Ammon's horn (tissue), 1 donor: Measurements from ENCODE around the gene SIVA1.

Experiments used
- DNase-seq: peaks from one replicate; pipeline ENCODE4 v3.0.0-alpha.2; 2016; ENCODE audit warnings: low spot score

SIVA1 gene

DNA sequence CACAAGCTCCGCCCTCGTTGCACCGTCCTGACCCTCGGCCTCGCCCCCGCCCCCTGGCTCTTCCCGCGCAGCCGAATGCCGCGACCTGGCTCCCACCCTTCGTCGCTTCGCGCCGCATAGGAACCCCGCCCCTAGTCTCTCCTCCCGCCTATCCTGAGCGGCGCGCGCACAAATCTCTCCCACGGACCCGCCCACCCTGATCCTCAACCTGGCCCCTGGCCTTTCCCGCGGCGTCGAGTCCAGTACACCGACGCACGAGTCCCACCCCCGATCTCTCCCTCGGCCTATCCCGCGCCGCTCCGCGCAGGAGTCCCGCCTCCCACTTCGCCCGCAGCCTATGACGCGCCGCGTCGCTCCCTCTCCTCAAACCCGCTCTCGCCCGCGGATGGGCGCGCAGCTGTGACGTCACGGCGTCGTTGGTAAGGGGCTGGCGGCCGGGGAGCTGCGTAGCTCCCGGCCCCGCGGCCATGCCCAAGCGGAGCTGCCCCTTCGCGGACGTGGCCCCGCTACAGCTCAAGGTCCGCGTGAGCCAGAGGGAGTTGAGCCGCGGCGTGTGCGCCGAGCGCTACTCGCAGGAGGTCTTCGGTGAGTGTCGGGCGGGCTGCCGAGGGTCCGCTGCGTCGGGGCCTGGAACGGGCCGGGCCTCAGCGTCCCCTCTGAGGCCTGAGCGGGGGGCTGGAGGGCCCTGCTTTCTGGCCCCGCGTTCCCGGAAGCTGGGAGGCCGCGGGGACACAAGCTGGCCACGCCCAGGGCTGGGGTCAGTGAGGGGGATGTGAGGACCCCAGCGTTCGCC, at the start of gene SIVA1:
SIVA1 (plus strand) TSS at position 413 of the 793 bp plus-strand sequence; CDS start at position 468, 55 bp downstream.
- DNase-seq: peak; percentile 100

GRCh38 chr14:104703269-104703668, 49.7 kb upstream of the SIVA1 start:
- no peak for DNase-seq

GRCh38 chr14:104704252-104704651, 48.7 kb upstream of the SIVA1 start:
- no peak for DNase-seq

- no peak for DNase-seq
Observed at GRCh38 chr14:104705340-104706047, 47.5 kb upstream of the SIVA1 start.

GRCh38 chr14:104706733-104707607, 46.0 kb upstream of the SIVA1 start:
- DNase-seq: no peak

DNA sequence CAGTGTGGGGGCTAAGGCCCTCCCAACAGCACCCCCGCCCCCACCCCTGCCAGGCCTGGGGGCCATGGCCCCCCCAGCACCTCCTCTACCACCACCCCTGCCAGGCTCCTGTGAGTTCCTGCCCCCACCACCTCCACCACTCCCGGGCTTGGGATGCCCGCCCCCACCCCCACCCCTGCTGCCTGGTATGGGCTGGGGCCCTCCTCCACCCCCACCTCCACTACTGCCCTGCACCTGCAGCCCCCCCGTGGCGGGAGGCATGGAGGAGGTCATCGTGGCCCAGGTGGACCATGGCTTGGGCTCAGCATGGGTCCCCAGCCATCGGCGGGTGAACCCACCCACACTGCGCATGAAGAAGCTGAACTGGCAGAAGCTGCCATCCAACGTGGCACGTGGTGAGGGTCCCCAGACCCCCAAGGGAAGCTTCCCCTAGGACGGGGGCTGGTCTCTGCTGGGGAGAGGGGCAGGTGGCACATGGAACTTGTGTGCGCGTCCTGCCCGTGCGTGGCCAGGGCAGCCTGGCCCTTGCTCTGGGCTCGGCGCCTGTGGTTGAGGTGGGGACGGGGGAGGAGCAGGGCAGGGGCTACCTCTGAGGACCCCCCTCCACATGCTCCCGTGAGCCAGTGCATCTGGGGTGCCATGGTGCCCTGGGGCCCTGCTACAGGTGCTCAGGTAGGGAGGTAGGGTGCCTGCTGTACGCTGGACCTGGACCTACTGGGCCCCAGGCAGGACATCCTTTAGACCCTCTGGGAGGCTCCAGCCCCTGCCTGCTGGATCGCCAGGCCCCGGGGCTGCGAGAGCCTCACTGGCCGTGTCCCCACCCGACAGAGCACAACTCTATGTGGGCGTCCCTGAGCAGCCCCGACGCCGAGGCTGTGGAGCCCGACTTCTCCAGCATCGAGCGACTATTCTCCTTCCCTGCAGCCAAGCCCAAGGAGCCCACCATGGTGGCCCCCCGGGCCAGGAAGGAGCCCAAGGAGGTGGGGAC, 45.0 kb upstream of the SIVA1 start:
- no peak for DNase-seq

DNA sequence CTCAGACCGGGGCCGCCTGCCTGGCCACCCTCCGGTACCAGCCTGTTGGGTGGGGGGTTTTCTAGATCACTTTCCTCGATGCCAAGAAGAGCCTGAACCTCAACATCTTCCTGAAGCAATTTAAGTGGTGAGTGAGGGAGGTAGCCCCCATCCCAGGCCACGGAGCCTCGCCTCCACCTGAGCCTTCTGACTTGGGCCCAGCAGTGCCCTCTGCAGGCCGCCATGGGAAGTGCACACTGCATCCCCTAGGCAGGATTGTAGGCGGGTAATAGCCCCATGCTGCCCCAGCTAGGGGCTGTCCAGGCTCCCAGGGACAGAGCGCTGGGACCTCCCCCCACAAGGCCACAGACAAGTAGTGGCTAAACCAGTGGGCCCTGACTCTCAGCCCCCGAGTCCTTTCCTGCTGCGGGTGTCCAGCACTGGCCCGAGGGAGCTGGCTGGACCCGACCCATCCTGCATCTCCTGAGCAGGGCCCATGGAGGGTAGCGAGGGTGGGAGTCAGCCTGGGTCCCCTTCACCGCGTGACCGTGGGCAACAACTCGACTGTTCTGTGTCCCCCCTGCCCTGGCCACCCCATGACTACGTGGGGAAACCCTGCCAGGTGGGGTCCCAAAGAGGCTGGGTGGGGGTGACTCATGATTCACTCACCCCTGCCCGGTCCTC, 44.2 kb upstream of the SIVA1 start:
- DNase-seq: peak; percentile 76

DNA sequence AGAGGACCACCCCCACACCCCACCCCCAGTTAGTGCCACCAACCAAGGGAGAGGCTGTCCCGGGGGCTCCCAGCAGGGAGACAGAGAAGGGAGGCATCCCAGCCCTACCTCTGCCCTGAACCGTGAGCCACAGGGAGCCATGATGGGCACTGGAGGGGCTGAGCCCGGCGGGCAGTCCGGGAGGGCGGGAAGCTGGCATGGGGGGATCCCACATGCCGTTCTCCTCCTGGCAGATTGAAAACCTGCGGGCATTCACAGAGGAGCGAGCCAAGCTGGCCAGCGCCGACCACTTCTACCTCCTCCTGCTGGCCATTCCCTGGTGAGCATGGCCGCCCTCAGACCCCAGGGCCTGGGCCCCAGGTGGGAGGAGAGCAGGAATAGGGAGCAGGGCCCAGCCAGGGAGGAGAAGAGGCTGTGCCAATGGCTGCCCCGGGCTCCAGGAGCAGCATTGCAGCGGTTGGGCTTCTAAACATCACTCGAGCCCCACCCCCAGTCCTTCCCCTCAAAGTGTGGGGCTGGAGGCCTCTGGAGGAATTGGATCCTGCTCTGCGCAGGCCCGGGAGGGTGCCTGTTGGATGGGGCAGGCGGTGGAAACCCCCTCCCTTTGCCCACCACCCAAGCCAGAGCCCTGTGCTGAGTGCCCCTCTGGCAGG, 43.4 kb upstream of the SIVA1 start:
- no peak for DNase-seq

DNA sequence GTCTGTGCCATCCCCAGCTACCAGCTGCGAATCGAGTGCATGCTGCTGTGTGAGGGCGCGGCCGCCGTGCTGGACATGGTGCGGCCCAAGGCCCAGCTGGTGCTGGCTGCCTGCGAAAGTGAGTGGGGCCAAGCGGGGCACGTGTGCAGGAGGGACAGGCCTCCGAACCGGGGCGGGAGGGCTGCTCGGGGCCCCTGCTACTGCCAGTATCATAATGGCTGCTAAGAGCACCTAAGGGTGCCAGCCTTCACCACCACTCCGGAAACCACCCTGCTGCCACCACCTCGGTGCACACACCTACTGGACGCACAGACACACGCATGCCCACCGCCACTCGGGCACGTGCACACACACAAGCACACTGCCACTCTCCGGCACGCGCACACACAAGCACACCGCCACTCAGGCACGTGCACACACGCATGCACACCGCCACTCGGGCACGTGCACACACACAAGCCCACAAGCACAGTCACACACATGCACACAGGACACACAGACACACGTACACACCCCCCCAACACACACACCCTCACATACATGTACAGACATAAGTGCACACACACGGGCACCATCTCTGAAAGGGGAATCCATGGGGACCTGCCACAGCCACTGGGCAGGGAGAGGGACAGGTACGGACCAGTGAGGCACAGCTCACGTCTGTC, 42.7 kb upstream of the SIVA1 start:
- no peak for DNase-seq

DNA sequence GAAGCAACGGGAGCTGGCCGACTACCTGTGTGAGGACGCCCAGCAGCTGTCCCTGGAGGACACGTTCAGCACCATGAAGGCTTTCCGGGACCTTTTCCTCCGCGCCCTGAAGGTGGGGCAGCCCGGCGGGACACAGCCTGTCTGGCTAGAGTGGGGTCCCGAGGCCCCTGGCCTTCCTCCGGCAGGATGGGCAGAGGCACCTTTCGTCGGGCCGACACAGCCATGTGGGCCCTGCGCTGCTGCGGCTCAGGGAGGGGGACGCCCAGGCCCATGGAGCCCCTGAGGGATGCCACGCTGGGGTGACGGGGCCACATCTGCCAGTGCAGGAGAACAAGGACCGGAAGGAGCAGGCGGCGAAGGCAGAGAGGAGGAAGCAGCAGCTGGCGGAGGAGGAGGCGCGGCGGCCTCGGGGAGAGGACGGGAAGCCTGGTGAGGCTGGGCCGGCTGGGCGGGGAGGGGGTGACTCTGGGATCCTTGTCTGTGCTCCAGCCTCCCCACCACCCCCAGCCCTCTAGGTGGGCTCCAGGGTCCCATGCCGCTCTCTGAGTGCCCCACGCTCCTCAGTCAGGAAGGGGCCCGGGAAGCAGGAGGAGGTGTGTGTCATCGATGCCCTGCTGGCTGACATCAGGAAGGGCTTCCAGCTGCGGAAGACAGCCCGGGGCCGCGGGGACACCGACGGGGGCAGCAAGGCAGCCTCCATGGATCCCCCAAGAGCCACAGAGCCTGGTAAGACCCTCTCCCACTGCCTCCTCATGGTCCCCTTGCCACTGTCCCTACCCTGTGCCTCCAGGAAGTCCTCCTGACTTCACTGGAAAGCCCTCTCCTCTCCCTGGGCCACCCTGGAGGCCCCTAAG, 39.8 kb upstream of the SIVA1 start:
- DNase-seq: no peak

- DNase-seq: no peak
Observed at GRCh38 chr14:104714066-104714465, 38.9 kb upstream of the SIVA1 start.

- DNase-seq: no peak
Observed at GRCh38 chr14:104714681-104715080, 38.3 kb upstream of the SIVA1 start.

DNA sequence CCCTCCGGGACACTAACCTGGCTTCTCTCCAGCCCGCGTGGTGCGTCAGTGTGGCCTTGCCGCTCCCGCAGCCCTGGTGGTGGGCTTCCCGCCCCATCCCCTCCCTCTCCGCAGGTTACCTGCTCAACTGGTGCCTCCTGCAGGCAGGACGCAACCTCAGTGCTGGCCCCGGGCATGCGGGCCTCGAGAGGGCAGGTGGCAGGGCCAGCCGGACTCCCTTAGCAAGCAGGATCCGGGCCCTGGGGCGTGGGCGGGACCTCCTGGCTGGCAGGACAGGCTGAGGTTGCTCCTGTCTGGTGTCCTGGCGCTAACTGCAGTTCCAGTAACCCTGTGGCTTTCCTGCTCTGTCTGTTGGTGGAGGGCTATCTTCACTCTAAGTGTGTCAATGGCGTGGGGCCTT, 37.5 kb upstream of the SIVA1 start:
- no peak for DNase-seq

DNA sequence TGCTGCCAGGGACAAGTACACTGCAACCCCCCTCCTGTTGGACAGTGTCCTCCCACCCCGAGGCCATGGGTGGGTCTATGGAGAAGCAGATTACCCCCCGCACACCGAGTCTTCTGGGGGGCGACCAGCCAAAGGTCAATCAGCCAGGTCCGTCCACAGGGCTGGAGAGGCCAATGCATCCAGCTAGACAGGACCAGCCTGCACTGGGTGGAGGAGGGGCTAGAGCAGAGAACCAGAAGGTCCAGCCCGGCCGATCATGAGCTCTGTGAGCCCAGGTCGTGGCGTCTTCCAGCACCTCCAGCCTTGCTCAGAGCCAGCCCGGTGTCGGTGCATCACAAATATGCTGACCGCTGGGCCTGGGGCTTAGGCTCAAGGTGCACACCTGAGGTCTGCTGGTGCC, 37.1 kb upstream of the SIVA1 start:
- no peak for DNase-seq

- no peak for DNase-seq
Observed at GRCh38 chr14:104717137-104717536, 35.8 kb upstream of the SIVA1 start.

- DNase-seq: no peak
Observed at GRCh38 chr14:104717646-104718045, 35.3 kb upstream of the SIVA1 start.

DNA sequence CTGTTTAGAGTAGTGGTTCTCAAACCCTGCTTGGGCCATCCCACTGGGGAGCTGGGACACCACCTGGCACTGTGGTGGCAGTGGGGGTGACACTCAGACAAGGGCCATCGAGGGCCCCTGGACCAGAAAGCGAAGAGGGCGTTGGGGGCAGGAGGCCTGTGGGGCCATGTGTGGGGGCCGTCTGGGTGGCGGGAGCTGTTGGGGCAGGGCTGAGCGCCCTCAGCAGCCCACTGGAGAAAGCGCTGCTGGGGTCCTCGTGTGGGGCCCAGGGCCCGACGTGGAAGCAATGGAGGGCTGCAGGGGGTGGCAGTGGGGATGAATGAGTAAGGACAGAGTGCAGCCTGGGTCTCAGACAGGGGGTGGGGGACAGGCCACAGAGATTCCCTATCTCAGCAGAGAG, 34.8 kb upstream of the SIVA1 start:
- no peak for DNase-seq

DNA sequence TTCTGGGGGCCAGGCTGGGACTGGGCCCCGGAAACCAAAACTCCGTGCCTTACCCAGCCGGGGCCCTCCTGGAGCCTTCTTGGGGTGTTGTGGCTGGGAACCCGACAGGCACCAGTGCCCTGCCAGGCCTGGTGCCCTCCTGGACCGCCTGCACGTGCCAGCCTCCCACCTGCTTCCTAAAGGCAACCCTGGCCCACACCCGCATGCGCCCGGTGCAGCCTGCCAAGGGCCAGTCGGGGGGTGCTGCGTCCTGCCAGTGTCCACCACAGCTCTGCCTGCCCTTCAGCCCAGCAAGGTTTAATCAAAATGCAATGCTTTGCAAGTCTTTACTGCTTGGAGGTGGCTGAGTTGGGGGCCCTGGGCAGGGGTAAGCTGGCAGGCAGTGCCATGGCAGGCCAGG, 34.1 kb upstream of the SIVA1 start:
- DNase-seq: no peak

GRCh38 chr14:104719343-104719742, 33.6 kb upstream of the SIVA1 start:
- DNase-seq: no peak
